OCI-LY1 (cell line): ENCODE measurements around the gene MINK1.

Experiments used
- EZH2 ChIP-seq: fragments of 200-600 bp; sonication (generic), shearing (Covaris generic); IDR thresholded peaks from 2 replicates; pipeline ENCODE4 v1.8.0; 2017; ENCODE audit warnings: borderline replicate concordance, mixed run types, mild to moderate bottlenecking, antibody characterized with exemption, low read length, moderate library complexity, mixed read lengths
- TF ChIP-seq, protein P1 (sequence below): fragments of 200-600 bp; sonication (generic), shearing (Covaris generic); IDR thresholded peaks from 2 replicates; pipeline ENCODE4 v1.5.1; 2017; ENCODE audit warnings: mild to moderate bottlenecking, antibody characterized with exemption, low read length, moderate library complexity, mixed read lengths

DNA sequence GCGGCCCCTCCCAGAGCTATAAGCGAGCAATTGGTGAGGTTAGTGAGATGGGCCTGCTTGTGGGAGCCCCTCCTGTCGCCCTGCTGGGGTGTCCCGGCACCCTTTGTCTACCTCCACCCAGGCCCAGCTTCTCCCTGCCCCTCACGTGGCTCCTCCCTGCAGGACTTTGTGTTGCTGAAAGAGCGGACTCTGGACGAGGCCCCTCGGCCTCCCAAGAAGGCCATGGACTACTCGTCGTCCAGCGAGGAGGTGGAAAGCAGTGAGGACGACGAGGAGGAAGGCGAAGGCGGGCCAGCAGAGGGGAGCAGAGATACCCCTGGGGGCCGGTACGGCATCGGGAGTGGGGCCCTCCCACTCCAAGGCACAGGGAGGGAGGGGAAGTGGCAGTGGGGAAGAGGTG is 60.1 kb downstream of the MINK1 start:
- TF ChIP-seq, protein P1, sequence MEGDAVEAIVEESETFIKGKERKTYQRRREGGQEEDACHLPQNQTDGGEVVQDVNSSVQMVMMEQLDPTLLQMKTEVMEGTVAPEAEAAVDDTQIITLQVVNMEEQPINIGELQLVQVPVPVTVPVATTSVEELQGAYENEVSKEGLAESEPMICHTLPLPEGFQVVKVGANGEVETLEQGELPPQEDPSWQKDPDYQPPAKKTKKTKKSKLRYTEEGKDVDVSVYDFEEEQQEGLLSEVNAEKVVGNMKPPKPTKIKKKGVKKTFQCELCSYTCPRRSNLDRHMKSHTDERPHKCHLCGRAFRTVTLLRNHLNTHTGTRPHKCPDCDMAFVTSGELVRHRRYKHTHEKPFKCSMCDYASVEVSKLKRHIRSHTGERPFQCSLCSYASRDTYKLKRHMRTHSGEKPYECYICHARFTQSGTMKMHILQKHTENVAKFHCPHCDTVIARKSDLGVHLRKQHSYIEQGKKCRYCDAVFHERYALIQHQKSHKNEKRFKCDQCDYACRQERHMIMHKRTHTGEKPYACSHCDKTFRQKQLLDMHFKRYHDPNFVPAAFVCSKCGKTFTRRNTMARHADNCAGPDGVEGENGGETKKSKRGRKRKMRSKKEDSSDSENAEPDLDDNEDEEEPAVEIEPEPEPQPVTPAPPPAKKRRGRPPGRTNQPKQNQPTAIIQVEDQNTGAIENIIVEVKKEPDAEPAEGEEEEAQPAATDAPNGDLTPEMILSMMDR: no peak
- TF ChIP-seq EZH2: no peak
